ENCODE results near the gene PRDX3.

DNA sequence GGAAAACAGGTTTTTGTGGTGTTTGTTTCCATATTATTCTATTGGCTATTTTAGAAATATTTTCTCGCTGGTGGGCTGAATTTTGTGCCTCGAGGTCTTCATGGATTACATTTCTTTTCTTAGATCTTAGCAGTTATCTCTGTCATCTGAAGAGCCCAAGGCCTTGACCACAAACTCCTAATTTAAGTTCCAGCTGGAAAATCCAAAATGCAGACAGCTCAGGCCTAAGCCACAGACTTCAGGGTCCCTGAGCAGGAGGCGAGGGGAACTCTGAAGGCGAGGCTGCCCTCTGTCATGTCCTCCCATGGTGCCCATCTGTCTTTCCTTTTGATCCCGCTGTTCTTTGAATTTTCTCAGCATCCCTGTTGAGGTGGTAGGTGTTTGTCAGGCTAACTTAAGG lies 60.4 kb downstream of the PRDX3 start:
- TF ChIP-seq, protein P1, sequence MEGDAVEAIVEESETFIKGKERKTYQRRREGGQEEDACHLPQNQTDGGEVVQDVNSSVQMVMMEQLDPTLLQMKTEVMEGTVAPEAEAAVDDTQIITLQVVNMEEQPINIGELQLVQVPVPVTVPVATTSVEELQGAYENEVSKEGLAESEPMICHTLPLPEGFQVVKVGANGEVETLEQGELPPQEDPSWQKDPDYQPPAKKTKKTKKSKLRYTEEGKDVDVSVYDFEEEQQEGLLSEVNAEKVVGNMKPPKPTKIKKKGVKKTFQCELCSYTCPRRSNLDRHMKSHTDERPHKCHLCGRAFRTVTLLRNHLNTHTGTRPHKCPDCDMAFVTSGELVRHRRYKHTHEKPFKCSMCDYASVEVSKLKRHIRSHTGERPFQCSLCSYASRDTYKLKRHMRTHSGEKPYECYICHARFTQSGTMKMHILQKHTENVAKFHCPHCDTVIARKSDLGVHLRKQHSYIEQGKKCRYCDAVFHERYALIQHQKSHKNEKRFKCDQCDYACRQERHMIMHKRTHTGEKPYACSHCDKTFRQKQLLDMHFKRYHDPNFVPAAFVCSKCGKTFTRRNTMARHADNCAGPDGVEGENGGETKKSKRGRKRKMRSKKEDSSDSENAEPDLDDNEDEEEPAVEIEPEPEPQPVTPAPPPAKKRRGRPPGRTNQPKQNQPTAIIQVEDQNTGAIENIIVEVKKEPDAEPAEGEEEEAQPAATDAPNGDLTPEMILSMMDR (IDR thresholded peaks at IDR 0.05) = no peak
- no peak for TF ChIP-seq RNF2 (IDR thresholded peaks at IDR 0.05; ENCODE audit: borderline replicate concordance, low read depth)
- TF ChIP-seq BHLHE40 (IDR thresholded peaks at IDR 0.05; ENCODE audit: low read depth, low read length) = no peak
- no peak for TF ChIP-seq SMC3 (IDR thresholded peaks at IDR 0.05)
- no peak for TF ChIP-seq EP300 (IDR thresholded peaks at IDR 0.05)
- TF ChIP-seq, protein P2, sequence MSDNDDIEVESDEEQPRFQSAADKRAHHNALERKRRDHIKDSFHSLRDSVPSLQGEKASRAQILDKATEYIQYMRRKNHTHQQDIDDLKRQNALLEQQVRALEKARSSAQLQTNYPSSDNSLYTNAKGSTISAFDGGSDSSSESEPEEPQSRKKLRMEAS (IDR thresholded peaks at IDR 0.05) = no peak
- no peak for TF ChIP-seq CEBPB (IDR thresholded peaks at IDR 0.05)
- TF ChIP-seq, protein P3, sequence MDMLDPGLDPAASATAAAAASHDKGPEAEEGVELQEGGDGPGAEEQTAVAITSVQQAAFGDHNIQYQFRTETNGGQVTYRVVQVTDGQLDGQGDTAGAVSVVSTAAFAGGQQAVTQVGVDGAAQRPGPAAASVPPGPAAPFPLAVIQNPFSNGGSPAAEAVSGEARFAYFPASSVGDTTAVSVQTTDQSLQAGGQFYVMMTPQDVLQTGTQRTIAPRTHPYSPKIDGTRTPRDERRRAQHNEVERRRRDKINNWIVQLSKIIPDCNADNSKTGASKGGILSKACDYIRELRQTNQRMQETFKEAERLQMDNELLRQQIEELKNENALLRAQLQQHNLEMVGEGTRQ (IDR thresholded peaks at IDR 0.05) = no peak

Data from A549 (cell line).